Measurements from ENCODE around the gene STXBP5.
A peak's percentile ranks its signal among the peaks of the same experiment; 100 is the strongest.
"Not testable (repeated sequence)": the region's sequence is repeated elsewhere in the genome, so short reads cannot be mapped to it uniquely, and the experiment has no call there.

The STXBP5 gene

DNA sequence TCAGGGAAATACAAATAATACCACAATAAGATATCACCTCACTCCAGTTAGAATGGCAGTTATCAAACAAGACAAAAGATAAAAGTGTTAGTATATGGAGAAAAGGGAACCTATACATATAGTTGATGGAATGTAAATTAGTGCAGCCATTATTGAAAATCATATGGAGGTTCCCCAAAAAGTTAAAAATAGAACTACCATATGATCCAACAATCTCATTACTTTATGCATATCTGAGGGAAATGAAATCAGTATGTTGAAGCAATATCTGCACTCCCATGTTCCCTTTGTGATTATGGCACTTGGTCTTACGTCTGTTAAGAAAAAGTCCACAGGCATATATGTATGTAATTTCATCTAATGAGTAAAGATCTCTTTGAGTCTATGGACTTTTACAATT is 96.9 kb downstream of the STXBP5 start:
- DNase-seq = no peak

GRCh38 chr6:147304016-147304415 is 99.8 kb downstream of the STXBP5 start:
- DNase-seq = no peak

DNA sequence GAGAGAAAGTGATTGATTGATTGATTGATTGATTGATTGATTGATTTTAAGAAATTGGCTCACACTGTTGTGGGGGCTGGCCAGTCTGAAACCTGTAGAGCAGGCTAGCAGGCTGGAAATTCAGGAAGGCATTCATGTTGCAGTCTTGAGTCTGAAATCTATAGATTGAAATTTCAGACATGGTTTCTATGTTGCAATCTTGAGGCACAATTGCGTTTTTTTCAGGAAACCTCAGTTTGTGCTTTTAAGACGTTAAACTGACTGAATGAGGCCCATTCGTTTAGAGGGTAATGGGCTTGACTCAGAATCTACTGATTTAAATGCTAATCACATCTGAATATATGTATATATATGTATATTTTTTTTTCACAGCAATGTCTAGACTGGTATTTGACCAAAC is 106.3 kb downstream of the STXBP5 start:
- no peak for DNase-seq

DNA sequence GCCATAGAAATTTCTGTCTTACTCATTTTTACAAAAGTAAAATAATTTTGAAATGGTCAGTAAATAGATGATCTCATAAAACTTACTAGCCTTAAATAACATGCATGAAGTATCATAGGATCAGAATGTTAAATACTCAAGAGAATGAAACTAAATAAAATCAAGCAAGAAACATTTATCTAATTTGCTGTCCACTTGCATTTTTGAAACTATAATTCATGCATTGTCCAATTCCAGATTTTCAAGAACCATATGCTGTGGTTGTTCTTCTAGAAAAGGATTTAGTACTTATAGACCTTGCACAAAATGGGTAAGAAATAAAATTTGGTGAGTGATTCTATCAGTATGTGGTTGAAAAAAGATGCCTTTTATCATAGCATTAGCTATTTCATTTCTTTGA is 107.0 kb downstream of the STXBP5 start:
- DNase-seq = peak; percentile 50

- no peak for DNase-seq
Measured at GRCh38 chr6:147321260-147321659, 117.0 kb downstream of the STXBP5 start.

DNA sequence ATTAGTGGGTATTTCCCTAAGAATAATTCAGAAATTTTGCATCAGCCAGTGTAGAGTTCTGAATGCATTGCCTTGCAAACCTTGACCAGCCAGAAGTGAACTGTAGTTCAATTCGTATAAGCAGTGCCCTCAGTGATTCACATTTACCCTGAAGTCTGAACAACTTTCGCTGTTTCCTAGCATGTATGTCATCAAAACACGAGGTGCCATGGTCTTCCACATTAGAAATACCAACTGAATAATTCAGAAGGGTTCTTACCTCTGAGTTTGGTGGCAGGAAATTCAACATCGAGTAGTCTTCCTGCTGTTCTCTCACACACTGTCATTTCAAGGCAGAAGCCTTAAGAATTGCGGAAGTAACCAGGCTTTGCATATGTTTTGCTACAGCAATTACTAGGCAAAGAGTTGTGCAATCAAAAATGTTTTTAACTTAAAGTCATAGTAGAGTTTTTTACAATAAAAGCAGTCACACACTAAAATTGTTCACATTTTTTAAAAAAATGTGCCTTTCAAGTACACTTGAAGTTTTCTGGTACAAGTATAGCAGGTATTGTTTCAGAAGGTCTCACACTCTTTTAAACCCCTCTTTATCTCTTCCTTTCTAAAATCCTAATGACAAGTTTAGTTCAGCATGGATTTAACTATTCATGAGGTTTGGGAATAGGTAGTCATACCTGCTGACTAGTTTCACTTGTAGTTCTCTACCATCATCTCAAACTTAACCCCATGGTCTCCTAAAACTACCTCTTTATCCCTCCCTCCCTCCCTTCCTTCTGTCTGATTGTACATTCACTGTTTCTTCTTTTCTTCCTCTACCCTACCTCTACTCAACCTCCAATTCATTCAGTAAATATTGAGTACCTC is 118.3 kb downstream of the STXBP5 start:
- DNase-seq = peak; percentile 69

- DNase-seq = no peak
Measured at GRCh38 chr6:147325557-147325956, 121.3 kb downstream of the STXBP5 start.

- DNase-seq = no peak
Measured at GRCh38 chr6:147331401-147331800, 127.2 kb downstream of the STXBP5 start.

DNA sequence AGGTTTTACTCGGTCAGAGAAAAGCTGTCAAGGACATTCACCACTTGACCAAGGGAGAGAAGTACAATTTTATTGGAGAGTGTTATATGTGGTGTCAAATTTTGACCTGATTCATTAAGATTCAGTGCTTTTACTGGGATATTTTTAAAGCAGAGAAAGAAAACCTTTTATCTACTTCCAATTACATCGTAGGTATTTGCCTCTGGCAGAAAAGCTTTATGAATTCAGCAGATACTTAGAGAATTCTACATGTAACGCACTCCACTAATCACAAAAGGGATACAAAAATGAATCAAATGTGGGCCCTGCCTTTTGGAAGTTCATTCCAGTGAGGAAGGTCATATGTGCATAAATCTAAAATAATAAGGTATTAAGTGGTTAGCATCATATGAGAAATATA is 133.7 kb downstream of the STXBP5 start:
- no peak for DNase-seq

- DNase-seq = no peak
Measured at GRCh38 chr6:147341486-147341885, 137.3 kb downstream of the STXBP5 start.

- no peak for DNase-seq
Measured at GRCh38 chr6:147345902-147346301, 141.7 kb downstream of the STXBP5 start.

DNA sequence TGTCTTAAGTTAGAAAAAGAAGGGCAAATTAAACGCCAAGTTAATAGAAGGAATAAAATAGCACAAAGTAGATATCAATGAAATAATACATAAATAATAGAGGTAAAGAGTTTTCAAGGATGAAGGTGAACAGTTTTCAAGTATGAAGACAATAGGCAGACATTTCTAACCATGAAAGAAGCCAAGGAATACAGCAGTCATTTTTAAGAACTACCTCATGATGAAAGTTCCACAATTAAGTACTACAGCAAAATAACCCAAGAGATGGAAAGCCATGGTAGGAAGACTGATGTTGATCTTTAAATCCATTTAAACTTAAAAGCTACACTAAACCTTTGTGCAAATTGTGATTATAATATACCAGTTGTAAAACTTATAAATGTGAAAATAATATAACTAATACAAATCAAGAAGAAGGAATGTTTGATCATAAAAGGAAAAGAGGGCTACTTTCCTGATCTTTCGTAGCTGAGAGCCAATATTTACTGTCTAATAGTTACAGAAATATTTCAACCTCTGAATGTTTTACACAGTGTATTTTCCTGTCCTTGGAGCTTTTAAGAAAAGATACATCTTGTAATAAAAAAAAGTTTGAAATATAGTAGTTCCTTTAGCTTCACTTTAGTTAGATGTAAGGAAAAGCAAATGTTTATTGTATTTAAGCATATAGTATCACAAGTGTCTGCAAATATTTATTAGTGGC is 143.1 kb downstream of the STXBP5 start:
- no peak for DNase-seq

DNA sequence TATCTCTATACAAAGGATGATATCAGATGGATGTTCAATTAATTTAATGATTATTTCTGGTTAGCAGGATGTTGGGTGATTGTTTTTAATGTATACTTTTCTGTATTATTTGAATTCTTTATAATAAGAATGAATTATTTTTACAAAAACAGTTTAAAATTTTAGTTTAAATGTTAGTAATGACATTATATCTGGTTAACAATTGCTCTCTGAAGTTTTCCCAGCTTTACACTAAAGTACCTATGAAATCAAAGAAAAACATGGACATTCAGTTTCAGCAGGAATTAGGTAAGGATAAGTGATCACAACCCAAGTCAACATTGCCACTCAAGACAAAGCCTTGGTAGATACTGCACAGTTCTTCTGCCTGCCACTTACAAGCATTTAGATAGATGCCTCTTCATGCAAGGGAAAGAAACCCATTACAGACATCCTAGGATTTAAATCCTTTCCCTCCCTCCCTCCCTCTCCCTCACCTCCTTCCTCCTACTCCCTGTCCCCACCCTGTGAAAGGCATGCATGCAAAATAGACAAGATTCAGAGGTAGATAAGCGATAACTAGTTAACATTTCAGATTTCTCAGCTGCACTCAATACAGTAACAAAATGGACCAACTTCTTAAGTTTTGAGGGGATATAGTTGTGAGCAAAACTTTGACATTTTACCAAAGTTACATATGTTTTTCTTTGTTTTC is 143.8 kb downstream of the STXBP5 start:
- no peak for DNase-seq

GRCh38 chr6:147361311-147361981 is 157.2 kb downstream of the STXBP5 start:
- peak; percentile 60 for DNase-seq

GRCh38 chr6:147366290-147366689 is 162.1 kb downstream of the STXBP5 start:
- DNase-seq = no peak

- DNase-seq = no peak
Measured at GRCh38 chr6:147371325-147371724, 167.1 kb downstream of the STXBP5 start.

DNA sequence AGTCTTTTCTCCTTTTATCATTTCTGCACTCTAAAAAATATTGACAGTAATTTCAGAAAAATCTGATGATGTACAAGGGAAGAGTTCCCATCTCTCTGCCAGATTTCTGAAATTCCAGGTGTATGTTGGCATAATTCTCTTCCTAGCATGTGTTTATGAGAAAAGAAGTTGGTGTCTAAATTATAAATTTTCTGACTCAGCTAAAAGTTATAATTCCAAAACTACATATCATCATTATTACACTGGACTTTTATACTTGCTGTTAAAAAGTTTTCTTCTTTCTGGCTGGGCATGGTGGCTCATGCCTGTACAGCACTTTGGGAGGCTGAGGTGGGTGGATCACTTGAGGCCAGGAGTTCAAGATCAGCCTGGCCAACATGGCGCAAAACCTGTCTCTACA is 168.6 kb downstream of the STXBP5 start:
- DNase-seq = no peak

- DNase-seq = no peak
Measured at GRCh38 chr6:147378819-147379218, 174.6 kb downstream of the STXBP5 start.

DNA sequence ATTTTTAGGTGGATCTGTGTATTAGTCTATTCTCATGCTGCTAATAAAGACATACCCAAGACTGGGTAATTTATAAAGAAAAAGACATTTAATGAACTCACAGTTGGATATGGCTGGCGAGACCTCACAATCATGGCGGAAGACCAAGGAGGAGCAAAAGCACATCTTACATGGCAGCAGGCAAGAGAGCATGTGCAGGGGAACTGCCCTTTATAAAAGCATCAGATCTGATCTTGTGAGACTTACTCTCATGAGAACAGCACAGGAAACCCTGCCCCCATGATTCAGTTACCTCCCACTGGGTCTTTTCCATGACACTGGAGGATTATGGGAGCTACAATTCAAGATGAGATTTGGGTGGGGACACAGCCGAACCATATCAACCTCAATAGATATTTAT is 176.6 kb downstream of the STXBP5 start:
- DNase-seq = not testable (repeated sequence)

DNA sequence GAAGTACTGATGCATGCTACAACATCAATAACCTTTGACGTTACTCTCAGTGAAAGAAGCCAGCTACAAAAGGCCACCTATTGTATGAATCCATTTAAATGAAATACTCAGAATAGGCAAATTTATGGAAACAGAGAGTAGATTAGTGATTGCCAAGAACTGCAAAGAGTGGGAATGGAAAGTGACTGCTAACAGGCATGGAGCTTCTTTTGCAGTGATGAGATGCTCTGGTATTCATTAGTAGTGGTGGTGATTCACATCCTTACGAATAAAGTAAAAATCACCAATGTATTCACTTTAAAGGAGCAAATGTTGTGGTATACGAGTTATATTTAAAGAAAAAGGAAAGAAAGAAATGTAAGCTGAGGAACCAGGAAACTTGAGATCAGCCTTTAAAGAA is 177.5 kb downstream of the STXBP5 start:
- peak; percentile 71 for DNase-seq

- DNase-seq = peak; percentile 59
Measured at GRCh38 chr6:147382945-147383554, 178.8 kb downstream of the STXBP5 start.

DNA sequence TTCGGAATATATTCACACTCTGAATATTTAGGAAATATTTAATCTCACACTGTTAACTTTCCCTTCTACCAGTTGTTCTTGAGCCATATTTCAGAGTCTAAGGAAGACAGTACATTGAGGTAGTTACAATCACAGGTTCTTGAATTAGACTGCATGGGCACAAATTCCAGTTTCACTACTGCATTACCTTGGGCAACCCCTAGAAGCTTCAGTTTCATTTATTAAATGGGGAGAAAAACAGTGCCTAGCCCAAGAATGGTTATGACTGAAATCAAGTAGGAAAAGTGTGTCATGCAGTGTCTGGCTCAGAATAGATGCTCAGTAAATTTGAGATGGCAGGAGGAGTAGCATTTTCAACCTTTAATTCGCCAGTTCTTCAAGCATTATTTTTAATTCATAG is 179.8 kb downstream of the STXBP5 start:
- DNase-seq = no peak

Data from fibroblast of skin of back (primary cell).